Fibroblast of skin of left quadriceps (primary cell): Measurements from ENCODE around the gene TBC1D2B.
A peak's percentile ranks its signal among the peaks of the same experiment; 100 is the strongest.

ENCODE experiments used
- DNase-seq, 2 experiments: peaks; one replicate each; pipeline ENCODE4 v3.0.0-alpha.2; 2013; ENCODE audit warnings: low read depth in 2 of 2

TBC1D2B gene

DNA sequence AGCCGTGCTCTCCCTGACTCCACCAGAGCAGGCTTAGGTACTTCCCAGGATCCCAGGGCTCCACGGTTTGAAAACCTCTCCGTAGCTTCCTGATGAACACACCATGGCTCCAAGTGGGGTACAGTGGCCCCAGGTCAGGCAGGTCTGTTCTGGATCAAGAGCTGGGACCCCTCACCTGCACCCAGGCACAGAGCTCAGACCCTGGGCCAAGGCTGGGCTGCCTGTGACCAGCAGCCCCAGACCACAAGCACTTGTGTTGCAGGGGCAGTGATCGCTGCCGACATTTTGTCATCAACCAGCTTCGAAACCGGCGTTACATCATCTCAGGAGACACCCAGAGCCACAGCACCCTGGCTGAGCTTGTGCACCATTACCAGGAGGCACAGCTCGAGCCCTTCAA, 20.2 kb upstream of the TBC1D2B start:
- DNase-seq: no peak

DNA sequence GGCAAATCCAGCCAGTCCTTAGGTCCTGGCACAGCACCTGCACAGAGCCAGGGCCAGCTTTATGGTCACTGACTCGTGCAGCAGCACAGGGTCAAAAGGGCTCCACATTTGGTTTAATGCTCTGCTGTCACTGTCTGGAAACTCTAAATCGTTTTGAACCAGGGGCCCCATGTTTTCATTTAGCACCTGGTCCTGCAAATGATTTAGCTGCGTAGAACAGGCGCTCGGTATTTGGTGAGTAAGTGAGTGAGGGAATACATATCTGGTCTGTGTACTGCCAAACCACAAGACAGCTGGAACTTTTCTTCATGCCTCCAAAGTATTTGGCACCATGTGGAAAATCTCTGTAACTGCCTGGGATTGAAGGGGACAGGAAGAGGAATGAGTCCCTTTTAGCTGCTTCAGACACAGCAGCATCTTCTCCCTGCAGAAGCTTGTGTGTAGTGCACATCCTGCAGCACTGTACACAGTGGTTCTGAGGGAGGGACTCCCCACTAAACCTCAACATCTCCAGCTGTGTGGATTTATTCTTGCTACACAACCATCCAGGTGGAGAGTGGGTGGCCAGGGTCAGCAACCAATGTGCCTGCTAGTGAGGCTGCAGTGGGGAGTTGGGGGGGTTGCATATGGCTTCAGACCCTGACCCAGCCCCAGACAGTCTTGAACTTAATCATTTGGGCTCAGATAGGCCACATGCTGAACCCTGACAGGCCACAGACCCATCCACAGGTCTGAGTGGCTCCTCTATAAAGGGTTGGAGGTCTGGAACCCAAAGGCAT, 15.9 kb upstream of the TBC1D2B start:
- DNase-seq: peak; percentile 80

DNA sequence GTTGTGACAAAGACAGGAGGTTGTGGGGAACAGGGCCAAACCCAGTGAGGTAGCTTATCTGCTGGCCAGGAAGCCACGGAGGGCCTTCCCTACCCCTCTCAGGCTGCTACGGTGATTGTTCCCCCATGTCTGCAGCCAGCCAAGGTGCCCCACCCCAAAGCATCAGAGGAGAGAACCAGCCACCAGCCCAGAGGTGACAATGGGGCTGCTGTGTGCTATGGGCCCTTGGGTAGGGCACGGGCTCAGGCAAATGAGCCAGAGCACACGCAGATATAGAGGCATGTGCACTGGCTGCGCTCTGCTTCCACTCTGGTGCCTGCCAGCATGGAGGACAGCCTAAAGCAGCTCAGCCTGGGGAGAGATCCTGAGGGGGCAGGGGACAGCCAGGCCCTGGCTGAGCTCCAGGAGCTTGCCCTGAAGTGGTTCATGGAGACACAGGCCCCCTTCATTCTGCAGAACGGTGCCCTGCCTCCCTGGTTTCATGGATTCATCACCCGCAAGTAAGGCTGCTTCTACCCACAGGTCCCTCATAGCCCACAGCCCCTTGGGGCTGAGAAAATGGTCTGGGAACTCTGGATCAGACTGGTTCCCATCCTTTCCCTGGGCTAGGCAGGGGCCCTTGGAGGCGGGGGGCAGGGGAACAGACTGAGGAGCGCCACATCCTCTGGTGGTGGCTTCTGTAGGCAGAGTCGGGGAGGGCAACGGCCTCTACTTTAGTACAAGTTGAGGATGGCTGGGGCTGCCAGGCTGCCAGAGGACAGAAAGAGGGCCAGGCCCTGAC, 14.9 kb upstream of the TBC1D2B start, which contains the start of gene SH2D7:
SH2D7 (plus strand) TSS at position 301 of the 781 bp plus-strand sequence; CDS start at position 325, 24 bp downstream.
- DNase-seq: no peak

DNA sequence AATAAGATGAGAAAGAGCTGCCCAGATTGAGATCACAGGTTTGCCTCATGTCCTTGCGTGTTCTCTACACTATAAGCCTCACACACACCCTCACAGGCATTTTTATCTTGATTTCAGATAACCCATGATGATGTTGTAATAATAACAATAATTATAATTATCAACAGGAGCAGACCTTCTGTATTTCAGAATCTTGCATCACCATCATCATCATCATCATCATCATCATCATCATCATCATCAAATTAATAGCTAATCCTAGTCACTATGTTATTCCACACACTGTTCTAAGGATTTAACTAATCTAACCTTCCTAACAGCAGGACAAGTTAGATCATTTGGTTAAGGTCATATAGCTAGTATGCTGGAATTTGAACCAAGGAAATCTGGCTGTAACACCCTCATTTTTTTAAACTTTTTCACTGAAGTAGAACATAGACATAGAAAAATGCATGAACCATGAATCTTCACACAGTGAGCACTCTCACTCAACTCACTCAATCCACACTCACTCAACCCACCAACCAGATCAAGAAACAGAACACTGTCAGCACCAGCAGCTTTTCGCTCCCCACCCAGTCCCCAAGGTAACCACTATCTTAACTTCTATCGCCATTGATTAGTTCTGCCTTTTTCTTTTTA, 13.0 kb upstream of the TBC1D2B start:
- DNase-seq: no peak

DNA sequence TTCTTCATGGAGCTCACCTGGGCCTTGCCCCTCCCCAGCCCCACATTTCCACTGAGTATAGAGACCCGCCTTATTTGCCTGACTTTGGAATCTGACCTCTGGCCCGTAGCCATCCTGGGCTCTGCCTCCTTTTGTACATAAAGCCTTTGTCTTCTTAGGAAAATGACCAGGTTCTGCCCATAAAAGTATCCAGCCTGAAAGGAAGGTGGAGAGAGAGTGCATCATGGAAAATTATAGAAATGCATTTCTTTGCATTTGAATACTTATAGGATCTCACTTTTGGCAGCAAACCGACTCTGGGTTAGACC, 11.2 kb upstream of the TBC1D2B start:
- no peak for DNase-seq

DNA sequence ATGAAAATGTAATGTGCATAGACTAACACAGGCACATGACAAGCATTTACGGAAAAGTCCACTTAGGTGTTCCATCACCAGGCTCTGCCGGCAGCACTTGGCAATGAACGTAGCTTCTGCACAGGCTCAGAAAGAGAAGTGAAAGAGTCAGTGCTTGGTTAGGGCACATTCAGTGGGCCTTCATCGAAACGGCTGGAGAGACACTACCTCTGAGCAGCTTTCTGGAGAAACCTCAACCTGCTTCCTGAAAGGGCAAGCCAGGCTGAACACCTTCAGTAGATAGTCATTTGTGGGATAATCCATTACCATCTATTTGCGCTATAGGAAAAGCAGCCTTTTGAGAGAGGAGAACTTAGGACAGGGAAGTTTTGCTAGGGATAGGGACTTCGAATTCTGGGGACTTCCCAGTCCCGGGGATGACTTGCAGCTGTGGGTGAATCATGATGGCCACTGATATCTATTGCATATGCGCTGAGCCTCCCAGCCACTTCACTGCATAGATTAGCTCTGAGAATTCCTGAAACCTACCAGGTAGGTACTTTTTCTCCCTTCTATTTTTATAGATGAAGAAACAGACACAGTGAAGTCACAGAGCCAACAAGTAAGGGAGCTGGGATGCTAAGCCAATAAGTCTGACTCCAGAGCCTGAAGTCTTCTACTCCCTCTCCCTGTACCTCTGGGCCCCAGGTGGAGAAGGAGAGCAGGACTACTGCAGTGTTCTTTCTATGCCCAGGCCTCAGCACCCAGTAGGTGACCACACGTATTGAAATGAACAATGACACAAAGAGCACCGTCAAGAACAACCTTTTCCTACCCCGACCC, 10.7 kb upstream of the TBC1D2B start:
- DNase-seq: no peak

DNA sequence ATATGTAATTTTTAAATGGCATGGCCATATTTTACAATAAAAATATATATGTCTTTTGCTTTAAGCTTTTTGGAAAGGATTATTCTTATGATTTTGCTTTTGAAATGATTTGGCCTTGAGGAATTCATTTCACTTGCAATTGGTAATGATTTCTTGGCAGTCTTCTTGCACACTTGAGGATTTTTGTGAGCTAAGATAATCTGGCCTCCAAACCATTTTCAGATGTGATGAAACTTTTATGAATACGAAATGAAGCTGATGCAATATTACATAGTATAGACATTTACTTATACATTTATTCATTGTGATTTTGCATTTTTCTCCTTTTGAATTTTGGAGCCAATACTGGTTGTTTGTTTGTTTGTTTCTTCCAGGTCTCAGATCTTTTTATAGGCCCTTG, 8.4 kb upstream of the TBC1D2B start:
- DNase-seq: peak; percentile 92 to 94

DNA sequence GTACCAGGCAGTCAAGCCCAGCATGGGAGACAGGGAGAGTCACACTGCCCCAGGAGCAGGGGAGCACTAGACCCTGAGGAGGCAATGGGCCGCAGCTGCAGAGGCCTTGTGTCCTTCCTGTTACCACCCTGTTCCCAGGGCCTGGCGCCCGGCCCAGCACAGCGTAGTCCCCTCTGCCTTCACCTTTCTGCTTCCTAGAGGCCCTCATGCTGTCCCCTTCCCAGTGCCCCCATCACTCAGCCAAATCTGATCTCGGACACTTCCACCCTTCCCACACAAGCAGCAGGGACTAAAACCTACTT, 6.9 kb upstream of the TBC1D2B start:
- no peak for DNase-seq

DNA sequence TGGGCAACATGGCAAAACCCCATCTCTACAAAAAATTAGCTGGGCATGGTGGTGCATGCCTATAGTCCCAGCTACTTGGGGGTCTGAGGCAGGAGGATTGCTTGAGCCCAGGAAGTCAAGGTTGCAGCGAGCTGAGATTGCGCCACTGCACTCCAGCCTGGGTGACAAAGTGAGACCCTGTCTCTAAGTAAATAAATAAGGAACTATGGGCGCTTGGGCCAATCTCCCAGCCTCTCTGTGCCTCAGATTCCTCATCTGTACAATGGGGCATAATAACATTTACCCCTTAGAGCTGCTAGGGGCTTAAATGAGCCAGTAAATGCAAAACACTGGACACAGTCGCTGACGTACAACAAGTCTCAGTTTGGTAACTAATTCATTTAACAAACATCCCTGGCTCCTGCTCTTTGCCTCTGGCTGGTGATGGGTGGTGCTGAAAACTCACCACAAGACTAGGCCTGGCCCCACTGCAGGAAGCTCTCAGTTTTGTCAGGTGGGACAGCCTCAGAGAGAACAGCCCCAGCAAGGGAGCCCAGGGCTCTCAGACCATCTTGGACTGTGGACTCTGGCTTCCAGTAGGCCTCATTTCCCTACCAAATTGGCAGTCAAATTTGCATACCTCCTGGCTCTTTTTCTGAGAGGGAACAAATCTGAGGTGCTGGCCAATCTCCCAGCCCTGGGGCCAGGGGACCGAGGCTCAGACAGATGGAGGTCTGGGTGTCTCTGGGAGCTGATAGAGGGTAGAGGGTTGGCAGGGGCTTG, 6.4 kb upstream of the TBC1D2B start:
- no peak for DNase-seq

DNA sequence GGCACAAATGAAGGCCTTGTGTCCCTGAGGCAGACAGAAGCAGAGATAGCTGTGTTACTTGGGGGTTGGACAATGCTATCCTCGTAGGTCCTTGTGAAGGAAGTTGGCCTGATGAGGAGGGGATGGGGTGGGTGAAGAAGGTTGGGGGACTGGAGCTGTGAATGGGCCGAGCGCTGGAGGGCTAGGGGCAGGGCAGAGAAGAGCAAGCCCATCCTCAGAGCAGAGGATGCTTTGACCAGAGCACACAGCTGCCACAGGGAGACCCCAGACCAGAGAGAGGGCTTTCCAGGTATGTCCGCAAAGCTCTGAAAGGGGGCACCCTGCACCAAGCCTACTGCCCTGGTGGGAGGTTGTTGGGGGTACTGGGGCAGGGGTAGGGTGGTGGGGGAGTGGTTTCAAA, 5.7 kb upstream of the TBC1D2B start:
- DNase-seq: no peak

DNA sequence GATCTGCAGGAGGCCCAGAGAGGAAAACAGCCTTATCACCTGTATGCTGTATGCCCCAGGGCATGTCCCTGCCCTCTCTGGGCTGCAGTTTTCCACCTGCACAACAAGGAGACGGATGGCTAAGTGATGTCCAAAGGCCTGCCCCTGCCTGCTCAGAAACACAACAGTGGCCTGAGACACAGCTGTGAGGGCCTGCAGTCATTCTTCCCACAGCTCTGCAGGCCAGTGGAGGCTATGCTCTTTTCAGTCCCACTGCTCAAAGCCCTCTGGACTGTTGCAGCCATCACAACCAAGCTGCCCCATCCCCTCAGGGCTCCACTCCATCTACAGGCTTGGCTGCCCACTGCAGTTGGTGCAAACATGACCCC, 5.2 kb upstream of the TBC1D2B start:
- DNase-seq: no peak

DNA sequence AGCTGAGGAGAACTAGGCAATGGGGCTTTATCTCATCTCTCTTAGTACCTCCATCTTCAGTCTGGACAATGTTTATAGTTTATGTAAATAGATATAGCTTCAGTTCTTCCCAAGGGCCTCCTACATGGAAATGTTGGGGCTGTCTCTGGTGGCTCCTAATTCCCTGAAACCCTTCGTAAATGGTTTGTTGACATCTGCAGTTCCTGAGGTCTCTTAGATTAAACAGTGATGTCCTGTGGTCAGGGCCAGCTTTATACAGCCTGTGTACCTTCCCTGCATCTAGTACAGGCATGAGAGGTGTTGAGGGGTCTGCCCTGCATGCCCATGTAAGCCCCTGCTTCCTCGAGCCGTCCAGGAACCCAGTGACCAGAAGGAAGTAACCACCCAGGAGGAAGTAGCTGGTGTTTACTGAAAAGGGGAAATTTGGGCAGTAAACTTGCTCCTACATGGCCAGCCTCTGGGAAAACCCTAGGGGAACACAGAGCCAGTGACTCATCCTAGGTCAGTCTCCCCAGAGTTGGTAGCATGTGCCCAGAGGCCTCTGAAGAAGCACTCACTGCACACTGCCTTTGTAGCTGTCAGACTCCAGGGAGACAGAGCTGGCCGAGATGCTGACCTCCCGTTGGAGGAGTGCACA, 4.7 kb upstream of the TBC1D2B start:
- DNase-seq: no peak

DNA sequence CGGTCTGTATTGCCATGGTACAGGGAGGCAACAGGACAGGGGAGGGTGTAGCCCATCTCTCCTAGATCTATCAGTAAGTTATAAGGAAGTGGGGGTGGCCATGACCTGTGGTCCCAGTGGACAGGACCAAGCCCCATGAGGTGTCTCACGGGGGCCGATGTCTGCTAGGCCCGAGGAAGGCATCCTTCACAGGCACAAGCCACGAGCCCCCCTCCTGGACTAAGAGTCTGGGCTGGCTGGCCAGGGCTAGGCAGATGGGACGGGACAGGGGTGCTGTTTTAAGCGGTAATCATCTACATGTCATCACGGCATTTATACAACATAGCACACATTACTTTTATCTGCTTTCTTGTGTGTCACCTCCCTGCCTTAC, 2.6 kb upstream of the TBC1D2B start:
- no peak for DNase-seq

DNA sequence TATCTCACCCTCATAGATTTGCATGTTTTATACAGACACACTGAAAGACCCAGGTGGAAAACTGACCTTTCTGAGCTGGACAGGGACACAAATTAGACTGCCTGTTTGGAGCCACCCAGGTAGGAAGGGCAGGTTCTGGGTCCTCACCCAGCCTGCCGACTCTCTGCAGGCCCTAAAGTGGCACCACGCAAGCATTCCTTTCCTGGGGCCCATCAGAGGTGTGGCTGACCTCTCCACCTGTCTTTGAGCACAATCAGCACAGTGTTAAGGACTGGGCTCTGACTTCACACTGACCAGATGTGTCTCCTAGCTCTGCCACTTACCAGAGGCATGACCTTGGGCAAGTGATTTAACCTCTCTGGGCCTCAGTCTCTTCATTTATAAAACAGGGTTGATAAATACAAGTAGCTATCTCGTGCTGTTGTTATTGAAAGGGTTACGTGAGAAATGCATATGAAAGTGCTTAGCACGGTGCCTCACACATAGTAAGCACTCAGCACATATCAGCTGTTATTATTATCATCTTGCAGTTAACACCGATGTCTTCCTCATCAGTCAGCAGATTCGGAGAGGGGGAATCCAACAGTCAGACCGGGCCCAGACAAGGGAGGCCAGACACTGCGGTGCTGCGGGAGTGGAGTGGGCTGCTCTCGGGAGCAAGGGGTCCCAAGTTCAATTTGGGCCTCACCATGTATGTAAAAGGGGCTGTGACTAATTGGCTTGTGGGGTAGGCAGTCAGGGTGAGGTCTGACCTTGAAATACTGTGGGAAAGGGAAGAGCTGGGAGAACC, 2.0 kb upstream of the TBC1D2B start:
- DNase-seq: no peak

DNA sequence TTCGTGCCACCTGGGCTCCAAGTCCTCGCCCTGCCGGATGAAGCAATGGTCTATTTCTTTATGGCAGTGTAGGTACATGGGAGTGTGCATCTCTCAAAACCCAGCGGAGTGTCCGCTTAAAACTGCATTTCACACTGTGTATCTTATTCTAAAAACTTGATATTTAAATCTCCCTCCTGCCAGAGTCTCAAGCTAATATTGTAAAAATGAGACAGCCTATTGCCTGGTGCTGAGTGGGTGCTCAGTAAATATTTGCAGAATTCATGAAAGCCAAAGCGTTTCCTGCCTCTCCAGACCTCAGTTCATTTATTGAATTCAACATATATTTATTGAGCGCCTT, 330 bp upstream of the TBC1D2B start:
- no peak for DNase-seq

DNA sequence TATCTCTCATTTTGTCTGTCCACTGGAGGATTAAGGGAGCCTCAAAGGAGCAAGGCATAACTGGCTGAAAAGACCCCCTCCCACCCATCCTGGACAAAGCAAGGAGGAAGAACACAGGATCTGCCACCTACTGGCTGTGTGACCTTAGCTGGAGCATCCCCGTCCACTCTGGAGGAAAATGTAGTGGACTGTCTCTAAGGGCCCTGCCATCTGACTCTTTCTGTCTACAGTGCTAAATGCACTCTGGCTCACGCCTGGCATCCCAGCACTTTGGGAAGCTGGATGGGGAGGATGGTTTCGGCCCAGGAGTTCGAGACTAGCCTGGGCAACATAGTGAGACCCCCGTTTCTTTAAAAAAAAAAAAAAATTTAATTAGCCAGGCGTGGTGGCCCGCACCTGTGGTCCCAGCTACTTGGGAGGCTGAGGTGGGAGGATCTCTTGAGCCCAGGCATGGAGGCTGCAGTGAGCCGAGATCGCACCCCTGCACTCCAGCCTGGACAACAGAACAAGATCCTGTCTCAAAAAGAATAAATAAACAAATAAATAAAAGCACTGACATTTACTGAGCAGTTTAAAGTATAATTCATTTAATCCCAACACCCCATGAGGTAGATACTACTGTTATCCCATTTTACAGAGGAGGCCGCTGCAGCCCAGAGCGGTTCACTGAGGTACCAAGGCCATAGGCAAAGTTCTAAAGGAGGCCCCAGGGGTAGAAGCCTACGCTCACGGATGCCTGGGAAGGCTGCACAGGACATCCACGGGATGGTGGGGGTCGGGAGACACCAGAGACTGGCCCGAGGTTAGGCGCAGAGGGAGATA, 1.1 kb downstream of the TBC1D2B start:
- no peak for DNase-seq

DNA sequence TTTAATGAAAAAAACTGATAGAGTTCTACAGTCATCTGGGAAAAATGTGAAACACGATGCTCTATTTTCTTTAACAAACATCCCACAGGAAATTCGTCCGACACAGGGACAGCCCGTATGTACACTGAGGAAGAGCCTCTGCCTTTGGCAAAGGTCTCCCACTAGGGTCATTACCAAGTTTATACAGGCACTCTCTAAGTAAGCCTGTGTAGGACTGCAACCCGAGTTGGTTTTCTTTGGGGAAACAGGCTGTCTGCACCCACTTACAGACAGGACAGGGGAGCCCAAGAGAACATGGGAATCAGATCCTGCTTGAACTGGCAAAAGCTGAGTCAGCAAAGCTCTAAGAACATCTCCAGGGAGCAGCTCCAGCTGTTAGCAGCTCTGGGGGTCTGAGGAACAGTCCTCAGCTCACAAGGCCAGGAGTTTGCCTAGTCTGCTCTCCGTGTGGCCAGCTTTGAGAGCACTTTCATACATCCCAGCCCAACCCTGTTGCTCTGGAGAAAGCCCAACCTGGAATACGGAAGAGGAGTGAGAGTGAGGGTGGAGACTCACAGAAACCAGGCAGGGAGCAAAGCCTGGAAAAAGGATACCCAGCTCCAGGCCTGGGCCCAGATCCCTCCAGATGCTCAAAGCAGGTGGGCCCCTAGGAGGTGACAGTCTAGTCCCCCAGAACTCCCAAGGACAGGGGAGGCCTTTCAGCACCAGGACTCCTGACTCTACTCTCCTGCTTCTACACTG, 1.9 kb downstream of the TBC1D2B start:
- DNase-seq: peak; percentile 74 to 75

DNA sequence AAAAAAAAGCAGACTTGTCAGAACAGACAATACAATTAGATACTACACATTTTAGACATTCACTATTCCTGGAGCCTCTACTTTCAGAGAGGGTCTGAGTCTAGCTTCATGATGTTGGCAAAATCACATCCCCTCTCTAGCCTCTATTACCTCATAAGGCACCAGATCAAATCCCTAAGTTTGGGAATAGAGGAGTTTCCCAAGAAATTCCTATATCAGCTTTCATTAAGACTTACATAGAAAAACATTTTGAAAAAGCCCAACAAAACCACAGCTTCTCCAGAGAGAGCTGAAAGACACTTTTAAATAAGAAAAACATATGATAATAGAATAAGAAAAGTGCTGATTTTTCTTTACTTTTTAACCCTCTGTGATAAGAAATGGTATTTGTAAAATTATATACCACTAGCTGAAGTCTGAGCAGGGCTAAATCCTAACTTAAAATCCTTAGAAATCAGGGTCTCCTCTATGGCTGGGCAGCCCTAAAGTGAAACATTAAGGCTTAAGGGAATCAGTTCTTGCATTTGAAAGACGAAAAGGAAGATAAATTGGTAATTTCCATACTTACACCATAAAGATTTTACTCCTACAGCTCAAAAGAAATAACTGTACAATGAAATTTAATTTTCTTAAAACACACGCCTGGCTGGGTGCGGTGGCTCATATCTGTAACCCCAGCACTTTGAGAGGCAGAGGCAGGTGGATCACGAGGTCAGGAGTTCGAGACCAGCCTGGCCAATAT, 4.3 kb downstream of the TBC1D2B start:
- no peak for DNase-seq
